ENCODE results near the gene SELENOH. TPM values are rescaled to one million over a fixed set of nuclear protein-coding genes. Genes with fewer than 3 reads are reported as not detected.

The SELENOH gene
- total and polyA plus RNA-seq, 9 of the 15 experiments (the other 6 are each of a cell fraction or from before 2014, with no cell fraction given) = 16.6 to 299 (median 118) TPM

- TF ChIP-seq, protein P1, sequence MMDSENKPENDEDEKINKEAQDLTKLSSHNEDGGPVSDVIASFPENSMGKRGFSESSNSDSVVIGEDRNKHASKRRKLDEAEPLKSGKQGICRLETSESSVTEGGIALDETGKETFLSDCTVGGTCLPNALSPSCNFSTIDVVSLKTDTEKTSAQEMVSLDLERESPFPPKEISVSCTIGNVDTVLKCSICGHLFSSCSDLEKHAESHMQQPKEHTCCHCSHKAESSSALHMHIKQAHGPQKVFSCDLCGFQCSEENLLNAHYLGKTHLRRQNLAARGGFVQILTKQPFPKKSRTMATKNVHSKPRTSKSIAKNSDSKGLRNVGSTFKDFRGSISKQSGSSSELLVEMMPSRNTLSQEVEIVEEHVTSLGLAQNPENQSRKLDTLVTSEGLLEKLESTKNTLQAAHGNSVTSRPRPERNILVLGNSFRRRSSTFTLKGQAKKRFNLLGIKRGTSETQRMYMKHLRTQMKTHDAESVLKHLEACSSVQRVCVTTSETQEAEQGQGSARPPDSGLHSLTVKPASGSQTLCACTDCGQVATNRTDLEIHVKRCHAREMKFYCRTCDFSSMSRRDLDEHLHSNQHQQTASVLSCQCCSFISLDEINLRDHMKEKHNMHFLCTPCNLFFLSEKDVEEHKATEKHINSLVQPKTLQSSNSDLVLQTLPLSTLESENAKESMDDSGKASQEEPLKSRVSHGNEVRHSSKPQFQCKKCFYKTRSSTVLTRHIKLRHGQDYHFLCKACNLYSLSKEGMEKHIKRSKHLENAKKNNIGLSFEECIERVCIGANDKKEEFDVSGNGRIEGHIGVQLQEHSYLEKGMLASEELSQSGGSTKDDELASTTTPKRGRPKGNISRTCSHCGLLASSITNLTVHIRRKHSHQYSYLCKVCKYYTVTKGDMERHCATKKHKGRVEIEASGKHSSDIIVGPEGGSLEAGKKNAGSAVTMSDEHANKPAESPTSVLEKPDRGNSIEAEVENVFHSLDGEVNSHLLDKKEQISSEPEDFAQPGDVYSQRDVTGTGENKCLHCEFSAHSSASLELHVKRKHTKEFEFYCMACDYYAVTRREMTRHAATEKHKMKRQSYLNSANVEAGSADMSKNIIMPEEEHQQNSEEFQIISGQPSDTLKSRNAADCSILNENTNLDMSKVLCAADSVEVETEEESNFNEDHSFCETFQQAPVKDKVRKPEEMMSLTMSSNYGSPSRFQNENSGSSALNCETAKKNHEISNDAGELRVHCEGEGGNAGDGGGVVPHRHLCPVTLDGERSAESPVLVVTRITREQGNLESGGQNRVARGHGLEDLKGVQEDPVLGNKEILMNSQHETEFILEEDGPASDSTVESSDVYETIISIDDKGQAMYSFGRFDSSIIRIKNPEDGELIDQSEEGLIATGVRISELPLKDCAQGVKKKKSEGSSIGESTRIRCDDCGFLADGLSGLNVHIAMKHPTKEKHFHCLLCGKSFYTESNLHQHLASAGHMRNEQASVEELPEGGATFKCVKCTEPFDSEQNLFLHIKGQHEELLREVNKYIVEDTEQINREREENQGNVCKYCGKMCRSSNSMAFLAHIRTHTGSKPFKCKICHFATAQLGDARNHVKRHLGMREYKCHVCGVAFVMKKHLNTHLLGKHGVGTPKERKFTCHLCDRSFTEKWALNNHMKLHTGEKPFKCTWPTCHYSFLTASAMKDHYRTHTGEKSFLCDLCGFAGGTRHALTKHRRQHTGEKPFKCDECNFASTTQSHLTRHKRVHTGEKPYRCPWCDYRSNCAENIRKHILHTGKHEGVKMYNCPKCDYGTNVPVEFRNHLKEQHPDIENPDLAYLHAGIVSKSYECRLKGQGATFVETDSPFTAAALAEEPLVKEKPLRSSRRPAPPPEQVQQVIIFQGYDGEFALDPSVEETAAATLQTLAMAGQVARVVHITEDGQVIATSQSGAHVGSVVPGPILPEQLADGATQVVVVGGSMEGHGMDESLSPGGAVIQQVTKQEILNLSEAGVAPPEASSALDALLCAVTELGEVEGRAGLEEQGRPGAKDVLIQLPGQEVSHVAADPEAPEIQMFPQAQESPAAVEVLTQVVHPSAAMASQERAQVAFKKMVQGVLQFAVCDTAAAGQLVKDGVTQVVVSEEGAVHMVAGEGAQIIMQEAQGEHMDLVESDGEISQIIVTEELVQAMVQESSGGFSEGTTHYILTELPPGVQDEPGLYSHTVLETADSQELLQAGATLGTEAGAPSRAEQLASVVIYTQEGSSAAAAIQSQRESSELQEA (IDR thresholded peaks at IDR 0.05; ENCODE audit: low read depth) = no peak
- TF ChIP-seq GABPA (tag; conservative IDR thresholded peaks at IDR 0.05; ENCODE audit: low read depth) (peak; percentile 97), SAP30 (IDR thresholded peaks at IDR 0.05; ENCODE audit: borderline replicate concordance, insufficient read depth, low read depth, low read length, poor library complexity, severe bottlenecking) (peak; percentile 74), XRCC3 (IDR thresholded peaks at IDR 0.05) (no peak), TAF9B (IDR thresholded peaks at IDR 0.05; ENCODE audit: partially characterized antibody) (peak; percentile 89), ZNF239 (CRISPR knock-in tag; IDR thresholded peaks at IDR 0.05) (no peak; the same call in 1 of the 2 replicates), KLF1 (tag; IDR thresholded peaks at IDR 0.05) (peak; percentile 70), RNF2 (IDR thresholded peaks at IDR 0.05) (peak; percentile 87), ZNF431 (CRISPR knock-in tag; IDR thresholded peaks at IDR 0.05) (peak; percentile 36; the same call in 1 of the 2 replicates), ZKSCAN8 (CRISPR knock-in tag; IDR thresholded peaks at IDR 0.05) (no peak), ZFP30 (CRISPR knock-in tag; IDR thresholded peaks at IDR 0.05; ENCODE audit: borderline replicate concordance) (no peak), ADNP (tag; IDR thresholded peaks at IDR 0.05) (no peak), HDAC1 (IDR thresholded peaks at IDR 0.05) (peak; percentile 65 to 99), ESRRB (CRISPR knock-in tag; IDR thresholded peaks at IDR 0.05; ENCODE audit: borderline replicate concordance) (no peak), ELF1 (tag; IDR thresholded peaks at IDR 0.05) (peak; percentile 85)
- TF ChIP-seq, protein P2, sequence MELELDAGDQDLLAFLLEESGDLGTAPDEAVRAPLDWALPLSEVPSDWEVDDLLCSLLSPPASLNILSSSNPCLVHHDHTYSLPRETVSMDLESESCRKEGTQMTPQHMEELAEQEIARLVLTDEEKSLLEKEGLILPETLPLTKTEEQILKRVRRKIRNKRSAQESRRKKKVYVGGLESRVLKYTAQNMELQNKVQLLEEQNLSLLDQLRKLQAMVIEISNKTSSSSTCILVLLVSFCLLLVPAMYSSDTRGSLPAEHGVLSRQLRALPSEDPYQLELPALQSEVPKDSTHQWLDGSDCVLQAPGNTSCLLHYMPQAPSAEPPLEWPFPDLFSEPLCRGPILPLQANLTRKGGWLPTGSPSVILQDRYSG (tag; conservative IDR thresholded peaks at IDR 0.05; ENCODE audit: low read depth) = 0 out of 2 replicates have a peak, but pooled peaks have one; percentile 25
Observed at GRCh38 chr11:57741132-57742086, at the start of gene SELENOH (continued).

Data from K562 (cell line).